Ishikawa (cell line): Measurements from ENCODE around the gene NOP14.

ENCODE experiments used
- CEBPB ChIP-seq: IDR thresholded peaks from 2 replicates; pipeline ENCODE4 v1.6.1; 2012
- CREB1 ChIP-seq: IDR thresholded peaks from 2 replicates; pipeline ENCODE4 v1.6.1; 2012; ENCODE audit warnings: low read depth
- EGR1 ChIP-seq: IDR thresholded peaks from 2 replicates; pipeline ENCODE4 v1.6.1; 2012
- EP300 ChIP-seq: IDR thresholded peaks from 2 replicates; pipeline ENCODE4 v1.6.1; 2012; ENCODE audit warnings: borderline replicate concordance
- FOXM1 ChIP-seq: IDR thresholded peaks from 2 replicates; pipeline ENCODE4 v1.6.1; 2012; ENCODE audit warnings: low read depth, borderline replicate concordance
- RAD21 ChIP-seq: IDR thresholded peaks from 2 replicates; pipeline ENCODE4 v1.6.1; 2012; ENCODE audit warnings: low read depth
- TAF1 ChIP-seq: IDR thresholded peaks from 2 replicates; pipeline ENCODE4 v1.6.1; 2012; ENCODE audit warnings: low read depth, mild to moderate bottlenecking
- TCF12 ChIP-seq: IDR thresholded peaks from 2 replicates; pipeline ENCODE4 v1.6.1; 2012; ENCODE audit warnings: low read depth
- TEAD4 ChIP-seq: IDR thresholded peaks from 2 replicates; pipeline ENCODE4 v1.6.1; 2012
- YY1 ChIP-seq: IDR thresholded peaks from 2 replicates; pipeline ENCODE4 v1.6.1; 2012; ENCODE audit warnings: low read depth
- ZBTB7A ChIP-seq: IDR thresholded peaks from 2 replicates; pipeline ENCODE4 v1.6.1; 2012; ENCODE audit warnings: low read depth
- TF ChIP-seq, protein P1 (sequence below): IDR thresholded peaks from 2 replicates; pipeline ENCODE4 v1.6.1; 2012; ENCODE audit warnings: low read depth, mild to moderate bottlenecking
- TF ChIP-seq, protein P2 (sequence below): IDR thresholded peaks from 2 replicates; pipeline ENCODE4 v1.6.1; 2012
- TF ChIP-seq, protein P3 (sequence below): IDR thresholded peaks from 2 replicates; pipeline ENCODE4 v1.6.1; 2012

DNA sequence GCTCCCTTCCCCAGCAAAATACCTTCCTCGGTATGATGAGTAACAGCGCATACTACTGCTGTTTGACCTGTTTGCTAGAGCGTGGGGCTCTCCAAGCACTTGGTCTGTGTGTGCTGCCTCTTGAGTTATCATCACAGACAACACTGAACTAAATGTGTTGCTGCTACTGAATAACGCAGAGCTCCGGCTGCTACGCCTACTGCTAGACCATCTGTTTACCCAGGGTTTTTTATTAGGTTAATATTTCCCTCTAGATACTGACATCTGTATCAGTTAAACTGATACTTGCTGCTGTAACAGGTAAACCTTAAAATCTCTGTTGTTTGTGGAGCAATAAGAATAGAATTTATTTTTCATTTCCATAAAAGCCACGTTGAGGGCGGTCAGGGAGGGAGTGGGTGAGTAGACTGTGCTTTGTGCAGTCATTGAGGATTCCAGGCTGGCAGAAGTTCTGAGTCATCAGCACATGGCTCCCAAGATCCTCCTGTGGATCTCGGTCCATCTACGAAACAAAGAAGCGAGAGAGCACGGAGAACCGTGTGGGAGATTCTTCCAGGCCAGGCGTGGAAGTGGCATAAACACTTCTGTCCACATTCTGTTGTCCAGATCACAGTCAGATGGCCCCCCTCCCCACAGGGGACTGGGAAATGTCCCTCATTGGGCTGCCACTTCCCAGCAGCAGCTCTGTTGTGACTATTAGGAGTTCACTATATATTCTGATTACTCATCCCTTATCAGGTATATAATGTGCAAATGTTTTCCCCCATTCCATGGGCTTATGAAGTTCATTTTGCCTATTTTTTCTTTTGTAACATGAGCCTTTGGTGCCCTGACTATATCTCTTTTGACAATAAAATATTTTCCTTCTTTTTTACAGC is 14.2 kb upstream of the NOP14 start:
- TF ChIP-seq CEBPB (no peak), TEAD4 (no peak), ZBTB7A (no peak), EGR1 (no peak), TCF12 (no peak), YY1 (no peak), EP300 (no peak), TAF1 (no peak), CREB1 (no peak), FOXM1 (no peak), RAD21 (no peak)
- TF ChIP-seq, protein P1, sequence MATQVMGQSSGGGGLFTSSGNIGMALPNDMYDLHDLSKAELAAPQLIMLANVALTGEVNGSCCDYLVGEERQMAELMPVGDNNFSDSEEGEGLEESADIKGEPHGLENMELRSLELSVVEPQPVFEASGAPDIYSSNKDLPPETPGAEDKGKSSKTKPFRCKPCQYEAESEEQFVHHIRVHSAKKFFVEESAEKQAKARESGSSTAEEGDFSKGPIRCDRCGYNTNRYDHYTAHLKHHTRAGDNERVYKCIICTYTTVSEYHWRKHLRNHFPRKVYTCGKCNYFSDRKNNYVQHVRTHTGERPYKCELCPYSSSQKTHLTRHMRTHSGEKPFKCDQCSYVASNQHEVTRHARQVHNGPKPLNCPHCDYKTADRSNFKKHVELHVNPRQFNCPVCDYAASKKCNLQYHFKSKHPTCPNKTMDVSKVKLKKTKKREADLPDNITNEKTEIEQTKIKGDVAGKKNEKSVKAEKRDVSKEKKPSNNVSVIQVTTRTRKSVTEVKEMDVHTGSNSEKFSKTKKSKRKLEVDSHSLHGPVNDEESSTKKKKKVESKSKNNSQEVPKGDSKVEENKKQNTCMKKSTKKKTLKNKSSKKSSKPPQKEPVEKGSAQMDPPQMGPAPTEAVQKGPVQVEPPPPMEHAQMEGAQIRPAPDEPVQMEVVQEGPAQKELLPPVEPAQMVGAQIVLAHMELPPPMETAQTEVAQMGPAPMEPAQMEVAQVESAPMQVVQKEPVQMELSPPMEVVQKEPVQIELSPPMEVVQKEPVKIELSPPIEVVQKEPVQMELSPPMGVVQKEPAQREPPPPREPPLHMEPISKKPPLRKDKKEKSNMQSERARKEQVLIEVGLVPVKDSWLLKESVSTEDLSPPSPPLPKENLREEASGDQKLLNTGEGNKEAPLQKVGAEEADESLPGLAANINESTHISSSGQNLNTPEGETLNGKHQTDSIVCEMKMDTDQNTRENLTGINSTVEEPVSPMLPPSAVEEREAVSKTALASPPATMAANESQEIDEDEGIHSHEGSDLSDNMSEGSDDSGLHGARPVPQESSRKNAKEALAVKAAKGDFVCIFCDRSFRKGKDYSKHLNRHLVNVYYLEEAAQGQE, result no peak
- TF ChIP-seq, protein P2, sequence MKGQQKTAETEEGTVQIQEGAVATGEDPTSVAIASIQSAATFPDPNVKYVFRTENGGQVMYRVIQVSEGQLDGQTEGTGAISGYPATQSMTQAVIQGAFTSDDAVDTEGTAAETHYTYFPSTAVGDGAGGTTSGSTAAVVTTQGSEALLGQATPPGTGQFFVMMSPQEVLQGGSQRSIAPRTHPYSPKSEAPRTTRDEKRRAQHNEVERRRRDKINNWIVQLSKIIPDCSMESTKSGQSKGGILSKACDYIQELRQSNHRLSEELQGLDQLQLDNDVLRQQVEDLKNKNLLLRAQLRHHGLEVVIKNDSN, result no peak
- TF ChIP-seq, protein P3, sequence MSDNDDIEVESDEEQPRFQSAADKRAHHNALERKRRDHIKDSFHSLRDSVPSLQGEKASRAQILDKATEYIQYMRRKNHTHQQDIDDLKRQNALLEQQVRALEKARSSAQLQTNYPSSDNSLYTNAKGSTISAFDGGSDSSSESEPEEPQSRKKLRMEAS, result no peak
